ENCODE results near the gene SMPX.

DNA sequence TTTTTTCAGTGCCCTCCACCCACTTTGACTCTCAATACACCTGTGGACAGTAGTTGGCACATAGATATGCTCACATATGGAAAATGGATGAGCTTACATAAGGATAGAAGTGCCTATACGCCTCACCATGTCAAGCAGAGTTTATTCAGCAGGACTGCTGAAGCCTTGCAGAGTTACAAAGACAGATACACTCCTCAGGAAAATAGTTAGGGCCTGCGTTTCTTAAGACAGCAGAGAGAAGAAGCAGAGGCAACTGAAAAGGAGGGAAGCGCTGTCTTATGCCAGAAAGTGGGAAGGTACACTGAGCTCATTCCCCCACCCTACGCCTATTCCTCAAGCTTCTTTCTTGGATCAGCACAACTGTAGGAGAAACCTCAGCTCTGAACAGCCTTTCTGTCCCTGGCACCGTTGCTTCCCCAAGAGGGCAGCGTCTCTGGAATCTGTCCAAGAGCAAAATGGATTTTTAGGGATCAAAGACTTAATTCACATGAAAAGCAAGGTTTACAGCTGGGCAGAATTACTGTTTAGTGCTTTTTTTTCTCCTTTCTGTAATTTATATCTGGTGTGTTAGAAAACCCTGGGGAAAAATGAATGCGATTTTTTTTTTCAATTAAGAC is 44.2 kb upstream of the SMPX start:
- no peak for TF ChIP-seq POLR2AphosphoS5 (IDR thresholded peaks at IDR 0.05; ENCODE audit: low read depth)
- TF ChIP-seq, protein P1, sequence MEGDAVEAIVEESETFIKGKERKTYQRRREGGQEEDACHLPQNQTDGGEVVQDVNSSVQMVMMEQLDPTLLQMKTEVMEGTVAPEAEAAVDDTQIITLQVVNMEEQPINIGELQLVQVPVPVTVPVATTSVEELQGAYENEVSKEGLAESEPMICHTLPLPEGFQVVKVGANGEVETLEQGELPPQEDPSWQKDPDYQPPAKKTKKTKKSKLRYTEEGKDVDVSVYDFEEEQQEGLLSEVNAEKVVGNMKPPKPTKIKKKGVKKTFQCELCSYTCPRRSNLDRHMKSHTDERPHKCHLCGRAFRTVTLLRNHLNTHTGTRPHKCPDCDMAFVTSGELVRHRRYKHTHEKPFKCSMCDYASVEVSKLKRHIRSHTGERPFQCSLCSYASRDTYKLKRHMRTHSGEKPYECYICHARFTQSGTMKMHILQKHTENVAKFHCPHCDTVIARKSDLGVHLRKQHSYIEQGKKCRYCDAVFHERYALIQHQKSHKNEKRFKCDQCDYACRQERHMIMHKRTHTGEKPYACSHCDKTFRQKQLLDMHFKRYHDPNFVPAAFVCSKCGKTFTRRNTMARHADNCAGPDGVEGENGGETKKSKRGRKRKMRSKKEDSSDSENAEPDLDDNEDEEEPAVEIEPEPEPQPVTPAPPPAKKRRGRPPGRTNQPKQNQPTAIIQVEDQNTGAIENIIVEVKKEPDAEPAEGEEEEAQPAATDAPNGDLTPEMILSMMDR (conservative IDR thresholded peaks at IDR 0.05; ENCODE audit: low read depth in 2 of 2), result no peak
- no peak for TF ChIP-seq JUNB (IDR thresholded peaks at IDR 0.05; ENCODE audit: unreplicated experiment)
- TF ChIP-seq CREB1 (CRISPR knock-in tag; IDR thresholded peaks at IDR 0.05; ENCODE audit: low read depth), result no peak
- TF ChIP-seq EZH2phosphoT487 (IDR thresholded peaks at IDR 0.05; ENCODE audit: unreplicated experiment), result no peak
- TF ChIP-seq STAT1 (IDR thresholded peaks at IDR 0.05; ENCODE audit: unreplicated experiment), result no peak
- no peak for TF ChIP-seq NANOG (IDR thresholded peaks at IDR 0.05; ENCODE audit: borderline replicate concordance)
- TF ChIP-seq EZH2 (IDR thresholded peaks at IDR 0.05; ENCODE audit: low read depth, unreplicated experiment), result no peak
- TF ChIP-seq ZNF331 (CRISPR knock-in tag; IDR thresholded peaks at IDR 0.05; ENCODE audit: low read depth), result no peak
- TF ChIP-seq, protein P2, sequence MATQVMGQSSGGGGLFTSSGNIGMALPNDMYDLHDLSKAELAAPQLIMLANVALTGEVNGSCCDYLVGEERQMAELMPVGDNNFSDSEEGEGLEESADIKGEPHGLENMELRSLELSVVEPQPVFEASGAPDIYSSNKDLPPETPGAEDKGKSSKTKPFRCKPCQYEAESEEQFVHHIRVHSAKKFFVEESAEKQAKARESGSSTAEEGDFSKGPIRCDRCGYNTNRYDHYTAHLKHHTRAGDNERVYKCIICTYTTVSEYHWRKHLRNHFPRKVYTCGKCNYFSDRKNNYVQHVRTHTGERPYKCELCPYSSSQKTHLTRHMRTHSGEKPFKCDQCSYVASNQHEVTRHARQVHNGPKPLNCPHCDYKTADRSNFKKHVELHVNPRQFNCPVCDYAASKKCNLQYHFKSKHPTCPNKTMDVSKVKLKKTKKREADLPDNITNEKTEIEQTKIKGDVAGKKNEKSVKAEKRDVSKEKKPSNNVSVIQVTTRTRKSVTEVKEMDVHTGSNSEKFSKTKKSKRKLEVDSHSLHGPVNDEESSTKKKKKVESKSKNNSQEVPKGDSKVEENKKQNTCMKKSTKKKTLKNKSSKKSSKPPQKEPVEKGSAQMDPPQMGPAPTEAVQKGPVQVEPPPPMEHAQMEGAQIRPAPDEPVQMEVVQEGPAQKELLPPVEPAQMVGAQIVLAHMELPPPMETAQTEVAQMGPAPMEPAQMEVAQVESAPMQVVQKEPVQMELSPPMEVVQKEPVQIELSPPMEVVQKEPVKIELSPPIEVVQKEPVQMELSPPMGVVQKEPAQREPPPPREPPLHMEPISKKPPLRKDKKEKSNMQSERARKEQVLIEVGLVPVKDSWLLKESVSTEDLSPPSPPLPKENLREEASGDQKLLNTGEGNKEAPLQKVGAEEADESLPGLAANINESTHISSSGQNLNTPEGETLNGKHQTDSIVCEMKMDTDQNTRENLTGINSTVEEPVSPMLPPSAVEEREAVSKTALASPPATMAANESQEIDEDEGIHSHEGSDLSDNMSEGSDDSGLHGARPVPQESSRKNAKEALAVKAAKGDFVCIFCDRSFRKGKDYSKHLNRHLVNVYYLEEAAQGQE (IDR thresholded peaks at IDR 0.05; ENCODE audit: unreplicated experiment), result no peak
- TF ChIP-seq, protein P3, sequence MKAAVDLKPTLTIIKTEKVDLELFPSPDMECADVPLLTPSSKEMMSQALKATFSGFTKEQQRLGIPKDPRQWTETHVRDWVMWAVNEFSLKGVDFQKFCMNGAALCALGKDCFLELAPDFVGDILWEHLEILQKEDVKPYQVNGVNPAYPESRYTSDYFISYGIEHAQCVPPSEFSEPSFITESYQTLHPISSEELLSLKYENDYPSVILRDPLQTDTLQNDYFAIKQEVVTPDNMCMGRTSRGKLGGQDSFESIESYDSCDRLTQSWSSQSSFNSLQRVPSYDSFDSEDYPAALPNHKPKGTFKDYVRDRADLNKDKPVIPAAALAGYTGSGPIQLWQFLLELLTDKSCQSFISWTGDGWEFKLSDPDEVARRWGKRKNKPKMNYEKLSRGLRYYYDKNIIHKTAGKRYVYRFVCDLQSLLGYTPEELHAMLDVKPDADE (IDR thresholded peaks at IDR 0.05), result no peak
- no peak for TF ChIP-seq ZNF114 (CRISPR knock-in tag; IDR thresholded peaks at IDR 0.05)
